Measurements from ENCODE around the gene FAM107A.

The FAM107A gene

GRCh38 chr3:58580826-58581327, 3.7 kb upstream of the FAM107A start:
- Histone ChIP-seq H3K9ac (ENCODE audit: low read length) (no peak overlapping the region), H3K9me3 (ENCODE audit: low read length) (no peaks in the 10 kb centered on the region), H3K4me2 (ENCODE audit: low read length) (no peak overlapping the region), H3K27ac (ENCODE audit: low read depth, low read length, poor library complexity, severe bottlenecking) (no peak overlapping the region), H3F3A (ENCODE audit: insufficient read depth, low read length) (no peaks in the 10 kb centered on the region), H3K36me3 (ENCODE audit: insufficient read depth, low read length) (no peaks in the 10 kb centered on the region), H3K9me2 (ENCODE audit: low read depth, low read length) (no peaks in the 10 kb centered on the region), H3K4me3 (ENCODE audit: low read depth, low read length, poor library complexity, severe bottlenecking) (no peak overlapping the region), H3K4me1 (ENCODE audit: insufficient read depth, low read length, severe bottlenecking) (peaks cover 12% of the 10 kb centered on the region), H3K79me2 (ENCODE audit: insufficient read depth, low read length) (no peaks in the 10 kb centered on the region), H3K27me3 (ENCODE audit: insufficient read depth, low read length) (peaks cover 12% of the 10 kb centered on the region; the same call in 1 of the 2 replicates), H2AFZ (ENCODE audit: low read length) (no peak overlapping the region), H4K20me1 (ENCODE audit: insufficient read depth, low read length) (no peaks in the 10 kb centered on the region)
- no peak for TF ChIP-seq EZH2 (IDR thresholded peaks at IDR 0.05; ENCODE audit: borderline replicate concordance, low read length)
- TF ChIP-seq, protein P1, sequence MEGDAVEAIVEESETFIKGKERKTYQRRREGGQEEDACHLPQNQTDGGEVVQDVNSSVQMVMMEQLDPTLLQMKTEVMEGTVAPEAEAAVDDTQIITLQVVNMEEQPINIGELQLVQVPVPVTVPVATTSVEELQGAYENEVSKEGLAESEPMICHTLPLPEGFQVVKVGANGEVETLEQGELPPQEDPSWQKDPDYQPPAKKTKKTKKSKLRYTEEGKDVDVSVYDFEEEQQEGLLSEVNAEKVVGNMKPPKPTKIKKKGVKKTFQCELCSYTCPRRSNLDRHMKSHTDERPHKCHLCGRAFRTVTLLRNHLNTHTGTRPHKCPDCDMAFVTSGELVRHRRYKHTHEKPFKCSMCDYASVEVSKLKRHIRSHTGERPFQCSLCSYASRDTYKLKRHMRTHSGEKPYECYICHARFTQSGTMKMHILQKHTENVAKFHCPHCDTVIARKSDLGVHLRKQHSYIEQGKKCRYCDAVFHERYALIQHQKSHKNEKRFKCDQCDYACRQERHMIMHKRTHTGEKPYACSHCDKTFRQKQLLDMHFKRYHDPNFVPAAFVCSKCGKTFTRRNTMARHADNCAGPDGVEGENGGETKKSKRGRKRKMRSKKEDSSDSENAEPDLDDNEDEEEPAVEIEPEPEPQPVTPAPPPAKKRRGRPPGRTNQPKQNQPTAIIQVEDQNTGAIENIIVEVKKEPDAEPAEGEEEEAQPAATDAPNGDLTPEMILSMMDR (IDR thresholded peaks at IDR 0.05; ENCODE audit: low read length) = no peak

DNA sequence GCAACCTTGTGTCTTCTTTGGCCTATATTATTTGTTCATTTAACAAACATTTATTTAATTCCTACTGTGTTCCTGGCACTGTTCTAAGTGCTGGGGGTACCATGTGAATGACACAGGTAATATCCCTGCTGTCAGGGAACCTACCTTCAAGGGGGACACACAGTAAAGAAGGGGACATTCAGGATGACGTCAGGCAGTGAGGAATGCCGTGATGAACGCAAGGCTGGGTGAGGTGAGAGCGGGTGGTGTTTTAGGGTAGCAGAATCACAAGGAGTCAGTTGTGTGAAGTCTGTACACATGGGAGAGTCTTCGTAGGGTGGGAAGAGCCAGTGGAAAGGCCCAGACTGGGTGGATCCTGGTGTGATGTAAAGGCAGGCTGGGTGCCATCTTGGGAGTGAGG, 1.7 kb upstream of the FAM107A start:
- Histone ChIP-seq H3K27me3 (ENCODE audit: insufficient read depth, low read length) (no peaks in the 10 kb centered on the region), H3K9me3 (ENCODE audit: low read length) (no peaks in the 10 kb centered on the region), H3K4me2 (ENCODE audit: low read length) (no peak overlapping the region), H3K36me3 (ENCODE audit: insufficient read depth, low read length) (no peaks in the 10 kb centered on the region), H3K27ac (ENCODE audit: low read depth, low read length, poor library complexity, severe bottlenecking) (no peak overlapping the region), H3K4me3 (ENCODE audit: low read depth, low read length, poor library complexity, severe bottlenecking) (no peak overlapping the region), H2AFZ (ENCODE audit: low read length) (no peak overlapping the region), H3K79me2 (ENCODE audit: insufficient read depth, low read length) (no peaks in the 10 kb centered on the region), H3K9ac (ENCODE audit: low read length) (no peak overlapping the region), H3K9me2 (ENCODE audit: low read depth, low read length) (no peaks in the 10 kb centered on the region), H4K20me1 (ENCODE audit: insufficient read depth, low read length) (no peaks in the 10 kb centered on the region), H3F3A (ENCODE audit: insufficient read depth, low read length) (no peaks in the 10 kb centered on the region), H3K4me1 (ENCODE audit: insufficient read depth, low read length, severe bottlenecking) (no peaks in the 10 kb centered on the region)
- TF ChIP-seq, protein P1 (IDR thresholded peaks at IDR 0.05; ENCODE audit: low read length) = no peak
- TF ChIP-seq EZH2 (IDR thresholded peaks at IDR 0.05; ENCODE audit: borderline replicate concordance, low read length) = no peak

GRCh38 chr3:58576716-58577115, 475 bp downstream of the FAM107A start:
- Histone ChIP-seq H3K9ac (ENCODE audit: low read length) (no peak overlapping the region), H3K27me3 (ENCODE audit: insufficient read depth, low read length) (no peaks in the 10 kb centered on the region), H3K4me2 (ENCODE audit: low read length) (no peak overlapping the region), H3K9me2 (ENCODE audit: low read depth, low read length) (no peaks in the 10 kb centered on the region), H3K9me3 (ENCODE audit: low read length) (no peaks in the 10 kb centered on the region), H3K36me3 (ENCODE audit: insufficient read depth, low read length) (no peaks in the 10 kb centered on the region), H4K20me1 (ENCODE audit: insufficient read depth, low read length) (no peaks in the 10 kb centered on the region), H3K79me2 (ENCODE audit: insufficient read depth, low read length) (no peaks in the 10 kb centered on the region), H3K4me1 (ENCODE audit: insufficient read depth, low read length, severe bottlenecking) (no peaks in the 10 kb centered on the region), H3K27ac (ENCODE audit: low read depth, low read length, poor library complexity, severe bottlenecking) (no peak overlapping the region), H3K4me3 (ENCODE audit: low read depth, low read length, poor library complexity, severe bottlenecking) (no peak overlapping the region), H2AFZ (ENCODE audit: low read length) (no peak overlapping the region), H3F3A (ENCODE audit: insufficient read depth, low read length) (no peaks in the 10 kb centered on the region)
- TF ChIP-seq, protein P1 (IDR thresholded peaks at IDR 0.05; ENCODE audit: low read length) = no peak
- TF ChIP-seq EZH2 (IDR thresholded peaks at IDR 0.05; ENCODE audit: borderline replicate concordance, low read length) = no peak

All from OCI-LY1 (cell line).